ENCODE data around the gene IQCE. TPM values are rescaled to one million over a fixed set of nuclear protein-coding genes. Genes with fewer than 3 reads are reported as not detected.

Gene IQCE
- polyA plus RNA-seq, 1 donor from 2014 or later, result 21.2 TPM

DNA sequence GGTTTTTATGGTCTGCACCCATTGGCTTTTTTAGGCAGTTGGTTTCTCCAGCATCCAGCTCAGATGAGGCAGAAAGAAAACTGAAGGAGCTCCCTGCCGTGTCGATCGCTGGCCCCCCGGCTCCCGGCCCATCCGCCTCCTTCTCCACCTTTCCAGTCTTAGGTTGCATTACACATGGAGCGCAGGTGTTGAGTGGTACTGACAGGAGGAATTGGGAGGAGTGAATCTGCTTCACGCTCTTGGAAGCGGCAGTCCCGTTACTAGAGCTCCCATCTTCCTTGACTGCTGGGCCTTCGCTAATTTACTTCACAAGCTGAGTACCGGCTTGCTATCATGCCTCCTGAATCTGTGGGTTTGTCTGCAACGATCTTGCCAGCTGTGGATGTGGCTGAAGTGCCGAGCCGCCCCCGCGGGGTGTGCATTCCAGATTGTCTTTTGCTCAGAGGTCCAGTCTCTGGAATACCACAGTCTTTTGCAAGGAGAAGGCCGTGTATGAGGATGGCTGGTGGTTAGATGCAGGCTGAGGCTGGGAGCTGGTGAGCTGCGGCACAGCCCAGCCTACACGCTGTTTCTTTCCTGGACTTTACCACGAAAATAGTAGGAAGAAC is 17.1 kb downstream of the IQCE start:
- H4K20me1 ChIP-seq (ENCODE audit: insufficient read depth), result no peaks in the 10 kb centered on the region
- no peak overlapping the region for H3K4me2 ChIP-seq (ENCODE audit: low read length)
- H3K9me3 ChIP-seq (ENCODE audit: low read length), result no peaks in the 10 kb centered on the region
- no peaks in the 10 kb centered on the region for H3K9me2 ChIP-seq (ENCODE audit: insufficient read depth, low read length)
- H3K9ac ChIP-seq (ENCODE audit: low read length), result no peak overlapping the region
- H3K79me2 ChIP-seq (replicated peaks; ENCODE audit: insufficient read depth, low read length), result no peaks in the 10 kb centered on the region
- no peak overlapping the region for H2AFZ ChIP-seq (ENCODE audit: low read depth, low read length)
- H3K27ac ChIP-seq (ENCODE audit: low read length), result no peak overlapping the region
- peaks cover 6% of the 10 kb centered on the region for H3K36me3 ChIP-seq (ENCODE audit: insufficient read depth, low read length)
- H3K27me3 ChIP-seq (ENCODE audit: insufficient read depth, low read depth, low read length), result no peaks in the 10 kb centered on the region
- H3K4me3 ChIP-seq (ENCODE audit: low read length), result no peak overlapping the region
- TF ChIP-seq EZH2 (IDR thresholded peaks at IDR 0.05; ENCODE audit: borderline replicate concordance, insufficient read depth, low read length, poor library complexity, severe bottlenecking) (no peak), POLR2AphosphoS5 (IDR thresholded peaks at IDR 0.05) (no peak), EP300 (conservative IDR thresholded peaks at IDR 0.05; ENCODE audit: poor library complexity, severe bottlenecking) (no peak), MXI1 (conservative IDR thresholded peaks at IDR 0.05; ENCODE audit: poor library complexity, severe bottlenecking) (no peak), RAD21 (conservative IDR thresholded peaks at IDR 0.05) (no peak), TAF1 (IDR thresholded peaks at IDR 0.05; ENCODE audit: low read depth) (no peak), SMC3 (conservative IDR thresholded peaks at IDR 0.05; ENCODE audit: poor library complexity) (no peak)
- TF ChIP-seq, protein P1, sequence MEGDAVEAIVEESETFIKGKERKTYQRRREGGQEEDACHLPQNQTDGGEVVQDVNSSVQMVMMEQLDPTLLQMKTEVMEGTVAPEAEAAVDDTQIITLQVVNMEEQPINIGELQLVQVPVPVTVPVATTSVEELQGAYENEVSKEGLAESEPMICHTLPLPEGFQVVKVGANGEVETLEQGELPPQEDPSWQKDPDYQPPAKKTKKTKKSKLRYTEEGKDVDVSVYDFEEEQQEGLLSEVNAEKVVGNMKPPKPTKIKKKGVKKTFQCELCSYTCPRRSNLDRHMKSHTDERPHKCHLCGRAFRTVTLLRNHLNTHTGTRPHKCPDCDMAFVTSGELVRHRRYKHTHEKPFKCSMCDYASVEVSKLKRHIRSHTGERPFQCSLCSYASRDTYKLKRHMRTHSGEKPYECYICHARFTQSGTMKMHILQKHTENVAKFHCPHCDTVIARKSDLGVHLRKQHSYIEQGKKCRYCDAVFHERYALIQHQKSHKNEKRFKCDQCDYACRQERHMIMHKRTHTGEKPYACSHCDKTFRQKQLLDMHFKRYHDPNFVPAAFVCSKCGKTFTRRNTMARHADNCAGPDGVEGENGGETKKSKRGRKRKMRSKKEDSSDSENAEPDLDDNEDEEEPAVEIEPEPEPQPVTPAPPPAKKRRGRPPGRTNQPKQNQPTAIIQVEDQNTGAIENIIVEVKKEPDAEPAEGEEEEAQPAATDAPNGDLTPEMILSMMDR (IDR thresholded peaks at IDR 0.05; ENCODE audit: poor library complexity, severe bottlenecking), result no peak
- TF ChIP-seq, protein P2, sequence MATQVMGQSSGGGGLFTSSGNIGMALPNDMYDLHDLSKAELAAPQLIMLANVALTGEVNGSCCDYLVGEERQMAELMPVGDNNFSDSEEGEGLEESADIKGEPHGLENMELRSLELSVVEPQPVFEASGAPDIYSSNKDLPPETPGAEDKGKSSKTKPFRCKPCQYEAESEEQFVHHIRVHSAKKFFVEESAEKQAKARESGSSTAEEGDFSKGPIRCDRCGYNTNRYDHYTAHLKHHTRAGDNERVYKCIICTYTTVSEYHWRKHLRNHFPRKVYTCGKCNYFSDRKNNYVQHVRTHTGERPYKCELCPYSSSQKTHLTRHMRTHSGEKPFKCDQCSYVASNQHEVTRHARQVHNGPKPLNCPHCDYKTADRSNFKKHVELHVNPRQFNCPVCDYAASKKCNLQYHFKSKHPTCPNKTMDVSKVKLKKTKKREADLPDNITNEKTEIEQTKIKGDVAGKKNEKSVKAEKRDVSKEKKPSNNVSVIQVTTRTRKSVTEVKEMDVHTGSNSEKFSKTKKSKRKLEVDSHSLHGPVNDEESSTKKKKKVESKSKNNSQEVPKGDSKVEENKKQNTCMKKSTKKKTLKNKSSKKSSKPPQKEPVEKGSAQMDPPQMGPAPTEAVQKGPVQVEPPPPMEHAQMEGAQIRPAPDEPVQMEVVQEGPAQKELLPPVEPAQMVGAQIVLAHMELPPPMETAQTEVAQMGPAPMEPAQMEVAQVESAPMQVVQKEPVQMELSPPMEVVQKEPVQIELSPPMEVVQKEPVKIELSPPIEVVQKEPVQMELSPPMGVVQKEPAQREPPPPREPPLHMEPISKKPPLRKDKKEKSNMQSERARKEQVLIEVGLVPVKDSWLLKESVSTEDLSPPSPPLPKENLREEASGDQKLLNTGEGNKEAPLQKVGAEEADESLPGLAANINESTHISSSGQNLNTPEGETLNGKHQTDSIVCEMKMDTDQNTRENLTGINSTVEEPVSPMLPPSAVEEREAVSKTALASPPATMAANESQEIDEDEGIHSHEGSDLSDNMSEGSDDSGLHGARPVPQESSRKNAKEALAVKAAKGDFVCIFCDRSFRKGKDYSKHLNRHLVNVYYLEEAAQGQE (IDR thresholded peaks at IDR 0.05; ENCODE audit: borderline replicate concordance), result no peak
- no peaks in the 10 kb centered on the region for H3F3A ChIP-seq (ENCODE audit: insufficient read depth, low read length, poor library complexity, severe bottlenecking)

DNA sequence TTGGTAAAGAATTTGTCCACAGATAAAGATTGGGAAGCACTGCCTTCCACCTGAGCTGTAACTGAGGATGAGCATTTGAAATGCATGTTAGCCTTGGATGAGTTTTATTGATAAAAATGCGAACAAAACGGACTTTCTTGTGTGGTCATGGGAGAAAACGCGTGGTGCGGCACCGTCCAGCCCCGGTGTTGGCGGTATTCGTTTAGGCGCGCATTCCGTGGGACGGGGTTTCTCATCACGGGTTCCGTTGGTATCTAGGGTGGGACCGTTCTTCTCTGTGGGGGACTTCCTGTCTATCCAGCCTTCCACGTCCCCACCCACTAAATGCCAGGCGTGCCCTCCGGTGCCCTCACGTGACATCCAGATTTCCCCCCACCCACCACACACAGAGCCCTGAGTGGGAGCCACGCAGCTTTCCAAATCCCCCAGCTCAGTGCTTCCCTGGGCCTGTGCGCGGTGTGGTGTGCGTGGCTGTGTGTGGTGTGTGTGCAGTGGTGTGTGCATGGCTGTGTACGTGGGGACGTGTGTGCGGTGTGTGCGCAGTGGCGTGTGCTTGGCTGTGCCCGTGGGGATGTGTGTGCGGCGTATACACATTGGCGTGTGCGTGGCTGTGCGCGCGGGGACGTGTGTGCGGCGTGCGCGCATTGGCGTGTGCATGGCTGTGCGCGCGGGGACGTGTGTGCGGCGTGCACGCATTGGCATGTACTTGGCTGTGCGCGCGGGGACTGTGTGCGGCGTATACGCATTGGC is 18.1 kb downstream of the IQCE start:
- H3K4me3 ChIP-seq (ENCODE audit: low read length), result no peak overlapping the region
- H2AFZ ChIP-seq (ENCODE audit: low read depth, low read length), result no peak overlapping the region
- H3K27me3 ChIP-seq (ENCODE audit: insufficient read depth, low read depth, low read length), result no peaks in the 10 kb centered on the region
- H3K27ac ChIP-seq (ENCODE audit: low read length), result no peak overlapping the region
- no peaks in the 10 kb centered on the region for H3K9me2 ChIP-seq (ENCODE audit: insufficient read depth, low read length)
- no peaks in the 10 kb centered on the region for H3K9me3 ChIP-seq (ENCODE audit: low read length)
- H3K79me2 ChIP-seq (replicated peaks; ENCODE audit: insufficient read depth, low read length), result no peaks in the 10 kb centered on the region
- H3K4me2 ChIP-seq (ENCODE audit: low read length), result no peak overlapping the region
- peaks cover 6% of the 10 kb centered on the region for H3K36me3 ChIP-seq (ENCODE audit: insufficient read depth, low read length)
- H3F3A ChIP-seq (ENCODE audit: insufficient read depth, low read length, poor library complexity, severe bottlenecking), result no peaks in the 10 kb centered on the region
- H3K9ac ChIP-seq (ENCODE audit: low read length), result no peak overlapping the region
- no peaks in the 10 kb centered on the region for H4K20me1 ChIP-seq (ENCODE audit: insufficient read depth)
- TF ChIP-seq TAF1 (IDR thresholded peaks at IDR 0.05; ENCODE audit: low read depth), result no peak
- no peak for TF ChIP-seq MXI1 (conservative IDR thresholded peaks at IDR 0.05; ENCODE audit: poor library complexity, severe bottlenecking)

Measured in neural cell (in vitro differentiated cells).